A549 (cell line): ENCODE measurements around the gene ZNF362. TPM values are rescaled to one million over a fixed set of nuclear protein-coding genes. Genes with fewer than 3 reads are reported as not detected.

ENCODE experiments used
- ATAC-seq, 2 experiments: fragments of 200-7000 bp in 1 of 2; fragments of >200 bp in 1 of 2; cut with Nextera tagmentation in 1 of 2; cut with Tn5 transposase in 1 of 2; 3 replicates each; pipeline versions ENCODE4 v1.8.0 to v1.9.1; 2018 to 2020; ENCODE audit warnings: mild to moderate bottlenecking in 1 of 2, moderate library complexity in 1 of 2
- CTCF ChIA-PET: fragments of 300-600 bp; sonication (Branson Sonifier 250); formaldehyde crosslinking; extraction: SDS; loops from one replicate; lab custom pipeline; 2021; ENCODE audit warnings: antibody characterized with exemption, inconsistent platforms; lab: Yijun Ruan, JAX
- POLR2A ChIA-PET: fragments of 350-600 bp; formaldehyde crosslinking; extraction: SDS; loops from one replicate; lab custom pipeline; 2021; ENCODE audit warnings: antibody characterized with exemption, inconsistent platforms; lab: Yijun Ruan, JAX
- DNase-seq, 2 experiments: peaks; one replicate each; pipeline versions ENCODE4 v3.0.0 to v3.0.0-alpha.2; 2011 to 2016; ENCODE audit warnings: low read depth in 1 of 2, low spot score in 1 of 2
- FAIRE-seq: peaks from 2 replicates; lab custom pipeline; 2011; peaks lifted over from hg19 to GRCh38; lab: Jason Lieb, UNC
- H3K27ac ChIP-seq, 2 experiments: fragments of >200 bp; sonication (Bioruptor Twin); formaldehyde crosslinking; 3 replicates each; pipeline ENCODE4 v1.5.1; 2016 to 2017
- H3K4me1 ChIP-seq: fragments of >200 bp; sonication (Bioruptor Twin); formaldehyde crosslinking; 3 replicates; pipeline ENCODE4 v1.6.1; 2016
- H3K4me2 ChIP-seq: fragments of >200 bp; sonication (Bioruptor Twin); formaldehyde crosslinking; 3 replicates; pipeline ENCODE4 v1.6.1; 2016
- H3K4me3 ChIP-seq: fragments of >200 bp; sonication (Bioruptor Twin); formaldehyde crosslinking; 3 replicates; pipeline ENCODE4 v1.5.1; 2016
- H3K9me3 ChIP-seq: fragments of >200 bp; sonication (Bioruptor Twin); formaldehyde crosslinking; 3 replicates; pipeline ENCODE4 v1.6.1; 2016
- BCL3 ChIP-seq: fragments of >200 bp; sonication (Bioruptor Twin); formaldehyde crosslinking; IDR thresholded peaks from 3 replicates; pipeline ENCODE4 v1.6.1; 2016
- CBX2 ChIP-seq: fragments of 200-600 bp; sonication (generic); IDR thresholded peaks from 2 replicates; pipeline ENCODE4 v1.6.1; 2016; ENCODE audit warnings: low read depth, mild to moderate bottlenecking, borderline replicate concordance
- E2F6 ChIP-seq: IDR thresholded peaks from 2 replicates; pipeline ENCODE4 v1.6.1; 2012; ENCODE audit warnings: low read depth, borderline replicate concordance
- EHMT2 ChIP-seq: fragments of 200-600 bp; sonication (generic); IDR thresholded peaks from 2 replicates; pipeline ENCODE4 v1.6.1; 2016; ENCODE audit warnings: antibody characterized with exemption, low read depth, mild to moderate bottlenecking, moderate library complexity
- FOSL2 ChIP-seq, 2 experiments: fragments of 450-650 bp in 1 of 2; fragments of >200 bp in 1 of 2; sonication (Bioruptor Twin) in 1 of 2; formaldehyde crosslinking; IDR thresholded peaks; 2 replicates each; pipeline versions ENCODE4 v1.5.0 to v1.6.1; 2016 to 2020; ENCODE audit warnings: mild to moderate bottlenecking in 1 of 2, moderate library complexity in 1 of 2
- FOXS1 ChIP-seq: fragments of 250-450 bp; sonication (Bioruptor Pico); IDR thresholded peaks from 2 replicates; pipeline ENCODE4 v1.5.0; 2020; ENCODE audit warnings: mild to moderate bottlenecking, moderate library complexity
- GATA3 ChIP-seq: IDR thresholded peaks from 2 replicates; pipeline ENCODE4 v1.6.1; 2012; ENCODE audit warnings: borderline replicate concordance
- HDAC2 ChIP-seq: fragments of 200-600 bp; sonication (generic); IDR thresholded peaks from 2 replicates; pipeline ENCODE4 v1.6.1; 2016
- HEYL ChIP-seq: fragments of 250-450 bp; sonication (Bioruptor Pico); IDR thresholded peaks from 2 replicates; pipeline ENCODE4 v1.8.0; 2021; ENCODE audit warnings: mild to moderate bottlenecking, moderate library complexity
- HOXA7 ChIP-seq: fragments of 250-450 bp; sonication (Bioruptor Pico); IDR thresholded peaks from 2 replicates; pipeline ENCODE4 v1.5.0; 2020; ENCODE audit warnings: mild to moderate bottlenecking, moderate library complexity
- JUN ChIP-seq, 2 experiments: fragments of >200 bp; sonication (Bioruptor Twin); formaldehyde crosslinking; IDR thresholded peaks; 2 replicates in 1 of 2; 3 replicates in 1 of 2; pipeline ENCODE4 v1.6.1; 2016 to 2017
- JUNB ChIP-seq: fragments of >200 bp; sonication (Bioruptor Twin); formaldehyde crosslinking; IDR thresholded peaks from 2 replicates; pipeline ENCODE4 v1.6.1; 2016
- KDM5A ChIP-seq: fragments of 200-600 bp; sonication (generic); IDR thresholded peaks from 2 replicates; pipeline ENCODE4 v1.6.1; 2016; ENCODE audit warnings: antibody characterized with exemption, mild to moderate bottlenecking
- MAZ ChIP-seq: fragments of 150-350 bp; IDR thresholded peaks from 2 replicates; pipeline ENCODE4 v1.6.1; 2014; ENCODE audit warnings: antibody characterized with exemption, low read depth, low read length, borderline replicate concordance
- MYC ChIP-seq: IDR thresholded peaks from 2 replicates; pipeline ENCODE4 v1.6.1; 2012; ENCODE audit warnings: mild to moderate bottlenecking, inconsistent platforms, low read length, improper control_type of control experiment, borderline replicate concordance
- NR3C1 ChIP-seq: fragments of >200 bp; sonication (Bioruptor Twin); formaldehyde crosslinking; IDR thresholded peaks from 3 replicates; pipeline ENCODE4 v1.6.1; 2017
- PBX3 ChIP-seq: IDR thresholded peaks from 2 replicates; pipeline ENCODE4 v1.6.1; 2012
- POLR2AphosphoS2 ChIP-seq: conservative IDR thresholded peaks from 2 replicates; pipeline ENCODE4 v1.6.1; 2012; ENCODE audit warnings: low read length, improper control_type of control experiment, inconsistent platforms
- SMC3 ChIP-seq: fragments of >200 bp; sonication (Bioruptor Twin); formaldehyde crosslinking; IDR thresholded peaks from 3 replicates; pipeline ENCODE4 v1.6.1; 2018; ENCODE audit warnings: inconsistent platforms
- ZFP36 ChIP-seq: fragments of 450-650 bp; IDR thresholded peaks from 2 replicates; pipeline ENCODE4 v1.6.1; 2014; ENCODE audit warnings: borderline replicate concordance; ENCODE audit not compliant: partially characterized antibody
- ZNF302 ChIP-seq: fragments of 250-450 bp; sonication (Bioruptor Pico); IDR thresholded peaks from 2 replicates; pipeline ENCODE4 v1.9.0; 2021; ENCODE audit warnings: inconsistent platforms, mild to moderate bottlenecking, moderate library complexity
- WGBS: methylation state at CpG from one replicate; pipeline ENCODE4 v1.1.6; 2017; ENCODE audit errors: missing lambda C conversion rate; 5-methylcytosine and 5-hydroxymethylcytosine counted together
- polyA plus RNA-seq, 4 experiments: library from polyadenylated mRNA; depleted of rRNA in 3 of 4; stranded (reverse); fragments of >200 nt; fragmentation: RNase III in 1 of 4; extraction: RNeasy Plus Mini Kit Qiagen cat#74134 plus additional on column Dnase treatment in 1 of 4; gene quantifications; 2 replicates in 3 of 4; 3 replicates in 1 of 4; pipeline ENCODE4 v1.2.3, GENCODE V29; 2011 to 2017

Gene ZNF362
- polyA plus RNA-seq, 2 of the 4 experiments (the other 2 are of a cell fraction), result 4.8 to 7.9 TPM

- TF ChIP-seq GATA3, result no peak
- TF ChIP-seq, all 56 proteins: peak for 0
Measured at GRCh38 chr1:33258788-33259274, 2.5 kb downstream of the ZNF362 start (continued).

- Histone ChIP-seq H3K4me1 (peaks cover 20% of the 10 kb centered on the region), H3K9me3 (no peaks in the 10 kb centered on the region), H3K27ac (no peak overlapping the region), H3K4me2 (no peak overlapping the region), H3K4me3 (no peak overlapping the region)
- ChIA-PET CTCF (interaction anchor here (0.8 to 1.1 kb wide), 2 partner anchors 17 to 36 kb away, joined by 3 read pairs; no protein-coding TSS in a partner anchor), POLR2A (no interaction called here)
- 100% methylated on average over 3 of the region's 3 CpGs for WGBS
- ATAC-seq (no peak), DNase-seq (no peak), FAIRE-seq (no peak)
- TF ChIP-seq KDM5A (no peak), GATA3 (no peak), CBX2 (no peak), MYC (no peak), FOSL2 (IDR thresholded peaks at IDR 0.05) (no peak), FOSL2 (CRISPR knock-in tag; IDR thresholded peaks at IDR 0.05) (no peak), NR3C1 (no peak), ZFP36 (no peak), MAZ (no peak), E2F6 (no peak), HDAC2 (no peak), POLR2AphosphoS2 (no peak), EHMT2 (no peak), ZNF302 (CRISPR knock-in tag) (no peak), HEYL (no peak)
- TF ChIP-seq, all 56 proteins: peak for 0
Measured at GRCh38 chr1:33259879-33260278, 3.6 kb downstream of the ZNF362 start.

- Histone ChIP-seq H3K27ac (no peak overlapping the region), H3K4me1 (peaks cover 16% of the 10 kb centered on the region), H3K4me2 (no peak overlapping the region), H3K9me3 (no peaks in the 10 kb centered on the region), H3K4me3 (no peak overlapping the region)
- no peak for ATAC-seq
- ChIA-PET POLR2A (interaction anchor here (0.6 kb wide), 1 partner anchor 120 kb away, joined by 3 read pairs; no protein-coding TSS in a partner anchor), CTCF (interaction anchor here (0.8 kb wide), 1 partner anchor 17 kb away, joined by 3 read pairs; no protein-coding TSS in a partner anchor)
- WGBS, result 92% methylated on average over 5 of the region's 5 CpGs
- TF ChIP-seq JUN (IDR thresholded peaks at IDR 0.05), result no peak
- no peak for TF ChIP-seq ZFP36
- TF ChIP-seq PBX3, result no peak
- TF ChIP-seq CBX2, result no peak
- TF ChIP-seq FOXS1 (CRISPR knock-in tag), result no peak
- no peak for TF ChIP-seq JUNB
- no peak for TF ChIP-seq SMC3
- TF ChIP-seq HEYL, result no peak
- no peak for TF ChIP-seq BCL3
- no peak for TF ChIP-seq HOXA7 (CRISPR knock-in tag)
- no peak for TF ChIP-seq E2F6
- no peak for DNase-seq
- no peak for FAIRE-seq
Measured at GRCh38 chr1:33260439-33260838, 4.1 kb downstream of the ZNF362 start.
